ENCODE measurements around the gene B3GALT5.

Gene B3GALT5

DNA sequence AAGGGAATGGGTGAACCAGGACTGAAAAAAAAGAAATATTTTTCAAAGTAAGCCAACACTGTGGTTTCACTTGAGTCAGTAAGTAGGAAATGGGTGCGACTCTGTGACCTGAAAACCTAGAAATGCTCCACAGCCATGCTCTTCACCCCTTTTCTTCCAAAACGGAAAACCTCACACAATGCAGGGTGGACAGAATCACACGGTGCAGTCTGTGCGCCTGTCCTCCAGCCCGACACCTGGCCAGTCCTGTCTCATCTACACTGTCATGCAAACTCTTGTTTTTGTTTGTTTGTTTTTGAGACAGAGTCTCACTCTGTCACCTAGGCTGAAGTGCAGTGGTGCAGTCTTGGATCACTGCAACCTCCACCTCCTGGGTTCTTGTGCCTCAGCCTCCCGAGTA, 53.3 kb downstream of the B3GALT5 start:
- Histone ChIP-seq H3K4me2 (ENCODE audit: low read length, poor library complexity, severe bottlenecking) (no peak overlapping the region), H3K4me3 (ENCODE audit: insufficient read depth in 1 of 2, low read depth in 1 of 2, low read length in 2 of 2) (peak overlapping the region in 1 of 2 experiments; percentile 14), H2BK120ac (ENCODE audit: low read depth, low read length) (no peak overlapping the region), H2BK5ac (ENCODE audit: low read depth, low read length, poor library complexity, severe bottlenecking) (no peak overlapping the region), H3K4me1 (ENCODE audit: control insufficient read depth, insufficient read depth, low read depth, low read length) (peaks cover 27% of the 10 kb centered on the region), H3K9me3 (ENCODE audit: control insufficient read depth, low read length) (peaks cover 3% of the 10 kb centered on the region), H3K36me3 (ENCODE audit: control insufficient read depth in 1 of 2, insufficient read depth in 2 of 2, low read depth in 1 of 2, low read length in 2 of 2) (peaks cover 0 to 41% of the 10 kb centered on the region in 2 experiments), H3K14ac (ENCODE audit: low read length in 2 of 2) (no peak overlapping the region), H3K79me1 (replicated peaks; ENCODE audit: low read length, poor library complexity, severe bottlenecking) (peaks cover 33% of the 10 kb centered on the region), H4K91ac (ENCODE audit: low read length) (no peak overlapping the region), H3K18ac (ENCODE audit: low read depth in 1 of 2, low read length in 2 of 2) (no peak overlapping the region), H2BK12ac (ENCODE audit: low read length in 2 of 2) (no peak overlapping the region), H4K8ac (ENCODE audit: low read length) (no peak overlapping the region), H3K23ac (ENCODE audit: low read length in 2 of 2) (peak overlapping the region in 1 of 2 experiments; percentile 43), H3K4ac (ENCODE audit: low read depth in 1 of 2, low read length in 2 of 2) (no peak overlapping the region), H3K27ac (ENCODE audit: low read length, poor library complexity, severe bottlenecking) (no peak overlapping the region), H3K27me3 (ENCODE audit: control insufficient read depth in 1 of 2, insufficient read depth in 1 of 2, low read length in 2 of 2) (peaks cover 0 to 11% of the 10 kb centered on the region in 2 experiments), H2AK5ac (ENCODE audit: low read length, severe bottlenecking) (no peak overlapping the region), H2BK15ac (ENCODE audit: low read depth, poor library complexity, severe bottlenecking) (no peak overlapping the region), H2AFZ (ENCODE audit: low read depth, low read length) (no peak overlapping the region), H3K9ac (ENCODE audit: low read length) (no peak overlapping the region)
- 95% methylated on average over 6 of the region's 6 CpGs for WGBS
- DNase-seq = no peak

- no peak overlapping the region for H3K14ac ChIP-seq (ENCODE audit: low read length in 2 of 2)
- no peak overlapping the region for H3K4me3 ChIP-seq (ENCODE audit: insufficient read depth in 1 of 2, low read depth in 1 of 2, low read length in 2 of 2)
- no peak overlapping the region for H4K91ac ChIP-seq (ENCODE audit: low read length)
- peaks cover 0 to 34% of the 10 kb centered on the region in 2 experiments for H3K36me3 ChIP-seq (ENCODE audit: control insufficient read depth in 1 of 2, insufficient read depth in 2 of 2, low read depth in 1 of 2, low read length in 2 of 2)
- no peak overlapping the region for H3K23ac ChIP-seq (ENCODE audit: low read length in 2 of 2)
- H2BK12ac ChIP-seq (ENCODE audit: low read length in 2 of 2) = no peak overlapping the region
- no peak overlapping the region for H3K9ac ChIP-seq (ENCODE audit: low read length)
- H3K79me1 ChIP-seq (replicated peaks; ENCODE audit: low read length, poor library complexity, severe bottlenecking) = peaks cover 29% of the 10 kb centered on the region
- no peak overlapping the region for H2BK5ac ChIP-seq (ENCODE audit: low read depth, low read length, poor library complexity, severe bottlenecking)
- peaks cover 26% of the 10 kb centered on the region for H3K4me1 ChIP-seq (ENCODE audit: control insufficient read depth, insufficient read depth, low read depth, low read length)
- H3K27me3 ChIP-seq (ENCODE audit: control insufficient read depth in 1 of 2, insufficient read depth in 1 of 2, low read length in 2 of 2) = peaks cover 0 to 11% of the 10 kb centered on the region in 2 experiments
- DNase-seq = no peak
- no peak overlapping the region for H3K4me2 ChIP-seq (ENCODE audit: low read length, poor library complexity, severe bottlenecking)
- no peak overlapping the region for H2AFZ ChIP-seq (ENCODE audit: low read depth, low read length)
- no peak overlapping the region for H4K8ac ChIP-seq (ENCODE audit: low read length)
- H2BK15ac ChIP-seq (ENCODE audit: low read depth, poor library complexity, severe bottlenecking) = no peak overlapping the region
- H2BK120ac ChIP-seq (ENCODE audit: low read depth, low read length) = no peak overlapping the region
- WGBS = 85% methylated on average over 17 of the region's 17 CpGs
- H3K4ac ChIP-seq (ENCODE audit: low read depth in 1 of 2, low read length in 2 of 2) = no peak overlapping the region
- H3K18ac ChIP-seq (ENCODE audit: low read depth in 1 of 2, low read length in 2 of 2) = no peak overlapping the region
- H2AK5ac ChIP-seq (ENCODE audit: low read length, severe bottlenecking) = no peak overlapping the region
- H3K27ac ChIP-seq (ENCODE audit: low read length, poor library complexity, severe bottlenecking) = peak overlapping the region; percentile 6
- peaks cover 3% of the 10 kb centered on the region for H3K9me3 ChIP-seq (ENCODE audit: control insufficient read depth, low read length)
These were observed 54.1 kb downstream of the B3GALT5 start for GRCh38 chr21:39666681-39667315.

- Histone ChIP-seq H3K4me2 (ENCODE audit: low read length, poor library complexity, severe bottlenecking) (no peak overlapping the region), H2BK12ac (ENCODE audit: low read length in 2 of 2) (no peak overlapping the region), H3K9me3 (ENCODE audit: control insufficient read depth, low read length) (peaks cover 3% of the 10 kb centered on the region), H3K4me3 (ENCODE audit: insufficient read depth in 1 of 2, low read depth in 1 of 2, low read length in 2 of 2) (no peak overlapping the region), H2BK120ac (ENCODE audit: low read depth, low read length) (no peak overlapping the region), H3K18ac (ENCODE audit: low read depth in 1 of 2, low read length in 2 of 2) (no peak overlapping the region), H3K9ac (ENCODE audit: low read length) (no peak overlapping the region), H3K4ac (ENCODE audit: low read depth in 1 of 2, low read length in 2 of 2) (no peak overlapping the region), H3K36me3 (ENCODE audit: control insufficient read depth in 1 of 2, insufficient read depth in 2 of 2, low read depth in 1 of 2, low read length in 2 of 2) (peaks cover 0 to 28% of the 10 kb centered on the region in 2 experiments), H3K27me3 (ENCODE audit: control insufficient read depth in 1 of 2, insufficient read depth in 1 of 2, low read length in 2 of 2) (peaks cover 0 to 11% of the 10 kb centered on the region in 2 experiments), H3K79me1 (replicated peaks; ENCODE audit: low read length, poor library complexity, severe bottlenecking) (peaks cover 28% of the 10 kb centered on the region), H2AFZ (ENCODE audit: low read depth, low read length) (no peak overlapping the region), H4K8ac (ENCODE audit: low read length) (no peak overlapping the region), H3K23ac (ENCODE audit: low read length in 2 of 2) (no peak overlapping the region), H2BK5ac (ENCODE audit: low read depth, low read length, poor library complexity, severe bottlenecking) (no peak overlapping the region), H4K91ac (ENCODE audit: low read length) (no peak overlapping the region), H3K14ac (ENCODE audit: low read length in 2 of 2) (no peak overlapping the region), H2BK15ac (ENCODE audit: low read depth, poor library complexity, severe bottlenecking) (no peak overlapping the region), H2AK5ac (ENCODE audit: low read length, severe bottlenecking) (peak overlapping the region; percentile 67), H3K27ac (ENCODE audit: low read length, poor library complexity, severe bottlenecking) (no peak overlapping the region), H3K4me1 (ENCODE audit: control insufficient read depth, insufficient read depth, low read depth, low read length) (peaks cover 26% of the 10 kb centered on the region)
- WGBS = 94% methylated on average over 9 of the region's 10 CpGs
- DNase-seq = no peak
These were observed 54.7 kb downstream of the B3GALT5 start for GRCh38 chr21:39667353-39667891.

DNA sequence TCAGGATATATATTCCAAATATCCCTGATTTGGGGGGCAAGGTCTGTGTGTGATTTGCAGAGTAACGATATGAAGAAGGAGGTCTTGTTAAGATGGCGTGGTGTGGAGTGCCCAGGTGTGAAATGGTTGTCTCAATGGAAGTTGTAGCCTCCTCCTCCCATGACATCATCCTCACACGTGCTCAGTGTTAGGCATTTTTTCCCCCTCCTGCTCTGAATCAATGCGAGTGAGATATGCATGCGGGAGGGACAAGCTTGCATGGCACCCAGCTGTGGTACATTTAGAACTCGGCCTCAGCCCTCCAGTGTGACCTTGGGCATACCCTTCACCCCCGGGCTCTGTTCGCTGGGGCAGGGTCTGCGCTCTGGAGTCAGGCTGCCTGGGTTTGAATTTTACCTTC, 55.6 kb downstream of the B3GALT5 start:
- no peak overlapping the region for H2AK5ac ChIP-seq (ENCODE audit: low read length, severe bottlenecking)
- no peak overlapping the region for H3K27ac ChIP-seq (ENCODE audit: low read length, poor library complexity, severe bottlenecking)
- peaks cover 0 to 11% of the 10 kb centered on the region in 2 experiments for H3K27me3 ChIP-seq (ENCODE audit: control insufficient read depth in 1 of 2, insufficient read depth in 1 of 2, low read length in 2 of 2)
- peaks cover 3% of the 10 kb centered on the region for H3K9me3 ChIP-seq (ENCODE audit: control insufficient read depth, low read length)
- peaks cover 0 to 23% of the 10 kb centered on the region in 2 experiments for H3K36me3 ChIP-seq (ENCODE audit: control insufficient read depth in 1 of 2, insufficient read depth in 2 of 2, low read depth in 1 of 2, low read length in 2 of 2)
- no peak for DNase-seq
- H2BK15ac ChIP-seq (ENCODE audit: low read depth, poor library complexity, severe bottlenecking) = no peak overlapping the region
- no peak overlapping the region for H3K4me3 ChIP-seq (ENCODE audit: insufficient read depth in 1 of 2, low read depth in 1 of 2, low read length in 2 of 2)
- H3K79me1 ChIP-seq (replicated peaks; ENCODE audit: low read length, poor library complexity, severe bottlenecking) = peaks cover 28% of the 10 kb centered on the region
- H4K8ac ChIP-seq (ENCODE audit: low read length) = no peak overlapping the region
- H2AFZ ChIP-seq (ENCODE audit: low read depth, low read length) = no peak overlapping the region
- H3K14ac ChIP-seq (ENCODE audit: low read length in 2 of 2) = no peak overlapping the region
- no peak overlapping the region for H3K4ac ChIP-seq (ENCODE audit: low read depth in 1 of 2, low read length in 2 of 2)
- no peak overlapping the region for H2BK120ac ChIP-seq (ENCODE audit: low read depth, low read length)
- H3K23ac ChIP-seq (ENCODE audit: low read length in 2 of 2) = no peak overlapping the region
- no peak overlapping the region for H3K18ac ChIP-seq (ENCODE audit: low read depth in 1 of 2, low read length in 2 of 2)
- no peak overlapping the region for H3K4me2 ChIP-seq (ENCODE audit: low read length, poor library complexity, severe bottlenecking)
- no peak overlapping the region for H3K9ac ChIP-seq (ENCODE audit: low read length)
- H2BK5ac ChIP-seq (ENCODE audit: low read depth, low read length, poor library complexity, severe bottlenecking) = no peak overlapping the region
- H3K4me1 ChIP-seq (ENCODE audit: control insufficient read depth, insufficient read depth, low read depth, low read length) = peaks cover 26% of the 10 kb centered on the region
- WGBS = 95% methylated on average over 9 of the region's 9 CpGs
- no peak overlapping the region for H2BK12ac ChIP-seq (ENCODE audit: low read length in 2 of 2)
- H4K91ac ChIP-seq (ENCODE audit: low read length) = no peak overlapping the region

Measured in mesenchymal stem cell (in vitro differentiated cells and primary cell).